DMS 273 treated with DMSO at 0.1 percent for 48 hours (cell line): Measurements from ENCODE around the gene SMYD2.

Source experiments
- DNase-seq: peaks from one replicate; lab custom pipeline; 2025; lab: John Stamatoyannopoulos, UW

Gene SMYD2, protein sequence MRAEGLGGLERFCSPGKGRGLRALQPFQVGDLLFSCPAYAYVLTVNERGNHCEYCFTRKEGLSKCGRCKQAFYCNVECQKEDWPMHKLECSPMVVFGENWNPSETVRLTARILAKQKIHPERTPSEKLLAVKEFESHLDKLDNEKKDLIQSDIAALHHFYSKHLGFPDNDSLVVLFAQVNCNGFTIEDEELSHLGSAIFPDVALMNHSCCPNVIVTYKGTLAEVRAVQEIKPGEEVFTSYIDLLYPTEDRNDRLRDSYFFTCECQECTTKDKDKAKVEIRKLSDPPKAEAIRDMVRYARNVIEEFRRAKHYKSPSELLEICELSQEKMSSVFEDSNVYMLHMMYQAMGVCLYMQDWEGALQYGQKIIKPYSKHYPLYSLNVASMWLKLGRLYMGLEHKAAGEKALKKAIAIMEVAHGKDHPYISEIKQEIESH

GRCh38 chr1:214281021-214281719 is at the start of gene SMYD2:
Gene SMYD2, plus strand, starts transcription at chr1:214281159. Its CDS starts 96 bp downstream, at chr1:214281255.
- DNase-seq: peak; percentile 18

DNA sequence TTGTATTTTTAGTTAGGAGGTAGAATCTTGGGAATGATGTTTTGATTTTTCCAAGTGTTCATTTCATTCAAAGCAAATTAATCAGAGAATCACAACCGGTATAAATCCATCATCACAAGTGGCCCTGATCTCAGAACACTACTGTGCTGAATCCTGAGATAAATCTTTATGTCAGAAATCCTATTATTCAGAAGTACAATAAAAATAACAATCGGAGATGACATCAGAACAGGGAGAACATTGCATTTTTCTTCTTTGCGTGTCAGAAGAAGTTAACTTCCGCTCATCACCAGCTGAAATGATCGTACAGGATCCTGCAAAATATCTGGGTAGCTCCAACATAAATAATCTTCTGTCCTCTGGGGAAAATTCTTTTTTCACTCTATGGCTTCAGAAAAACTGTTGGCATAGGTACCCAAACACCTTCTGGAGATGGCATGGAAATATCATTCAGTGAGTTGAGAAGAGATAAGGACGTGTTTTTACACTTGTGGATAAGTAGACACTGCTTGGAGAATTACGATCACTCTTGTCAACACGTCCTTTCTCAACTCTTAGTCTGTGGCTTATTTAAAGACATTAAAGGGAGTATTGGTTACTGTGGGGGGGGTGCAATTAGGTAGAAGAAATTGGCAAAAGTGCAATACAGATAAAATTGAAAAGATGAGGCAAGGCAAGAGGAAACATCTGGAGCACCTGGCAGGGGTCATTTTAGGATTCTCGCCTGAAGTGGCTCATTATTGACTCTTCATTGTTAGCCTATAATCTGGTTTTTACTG is 46.9 kb upstream of the SMYD2 start:
- no peak for DNase-seq

DNA sequence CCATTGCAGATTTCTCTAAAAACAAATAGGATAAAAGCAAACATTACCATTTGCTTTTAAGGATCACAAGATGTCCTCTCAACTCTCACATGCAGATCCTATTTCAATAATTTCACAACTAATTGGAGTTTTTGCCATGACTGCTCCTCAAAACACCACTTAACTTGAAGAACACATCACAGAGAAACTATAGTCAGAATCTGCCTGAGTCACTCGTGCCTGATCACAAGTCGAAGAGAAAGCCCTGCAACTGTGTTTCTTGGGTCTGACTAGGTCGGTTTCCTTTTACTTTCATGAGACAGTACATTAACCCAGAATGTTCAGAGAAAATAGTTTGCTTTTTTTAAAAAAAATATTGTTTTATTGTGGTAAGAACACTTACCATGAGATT is 46.3 kb upstream of the SMYD2 start:
- DNase-seq: no peak

DNA sequence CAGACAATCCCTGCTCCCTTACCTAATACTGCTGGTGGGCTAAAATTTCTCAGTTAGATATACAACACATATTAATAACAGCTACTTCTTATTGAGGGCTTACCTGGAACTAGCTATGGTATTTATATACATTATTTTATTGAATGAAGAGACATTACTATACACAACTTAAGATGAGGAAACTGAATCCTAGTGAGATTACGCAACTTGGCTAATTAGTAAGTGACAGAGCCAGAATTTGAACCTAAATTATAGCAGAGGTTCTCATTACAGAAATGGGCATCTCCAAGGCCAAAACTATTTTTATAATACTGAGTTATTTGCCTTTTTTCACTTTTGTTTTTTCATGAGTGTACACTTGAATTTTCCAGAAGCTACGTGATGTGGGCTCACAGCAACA is 44.5 kb upstream of the SMYD2 start:
- no peak for DNase-seq

DNA sequence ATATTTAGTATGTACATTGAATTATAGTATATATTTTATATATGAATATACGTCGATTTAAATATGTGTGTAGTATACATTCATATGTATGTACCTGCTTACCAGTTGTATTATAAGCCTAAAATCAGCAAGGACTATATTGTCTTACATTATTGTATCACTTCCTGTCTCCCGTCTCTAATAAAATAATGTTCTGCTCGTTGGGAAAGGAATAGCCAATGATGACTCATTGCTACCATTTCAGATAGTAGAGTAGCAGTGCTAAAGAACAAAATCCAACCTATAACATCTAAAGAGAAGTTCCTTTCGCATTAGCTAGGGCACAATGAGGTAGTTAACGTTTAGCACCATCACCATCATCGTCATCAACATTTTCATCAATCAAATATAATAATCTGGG is 39.9 kb upstream of the SMYD2 start:
- DNase-seq: no peak

GRCh38 chr1:214244252-214244651 is 36.7 kb upstream of the SMYD2 start:
- no peak for DNase-seq

GRCh38 chr1:214244841-214245240 is 36.1 kb upstream of the SMYD2 start:
- no peak for DNase-seq

DNA sequence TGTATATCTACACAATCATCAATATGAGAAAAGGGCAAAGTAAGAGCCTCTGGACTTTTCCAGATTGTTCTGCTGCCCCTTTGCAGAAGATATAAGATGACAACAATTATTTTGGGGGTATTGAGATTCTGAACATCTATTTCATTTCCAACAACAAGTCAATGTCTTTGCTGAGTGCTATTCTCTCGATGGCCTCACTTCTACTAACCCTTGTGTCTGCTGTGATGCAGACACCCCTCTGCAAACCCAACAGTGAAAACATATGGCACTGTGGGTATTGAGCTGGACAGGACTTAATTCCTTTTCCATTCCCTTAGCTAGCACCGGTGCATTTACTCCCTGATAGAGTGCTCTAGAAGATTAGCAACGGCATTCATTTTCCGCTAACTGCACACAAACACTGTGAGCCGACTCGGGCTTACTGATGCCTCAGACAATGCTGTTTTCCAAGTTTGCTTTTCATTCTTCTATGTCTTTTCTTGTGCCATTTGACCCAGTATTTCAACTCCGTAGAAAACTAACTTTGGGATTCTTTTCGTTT is 33.4 kb upstream of the SMYD2 start:
- DNase-seq: no peak

DNA sequence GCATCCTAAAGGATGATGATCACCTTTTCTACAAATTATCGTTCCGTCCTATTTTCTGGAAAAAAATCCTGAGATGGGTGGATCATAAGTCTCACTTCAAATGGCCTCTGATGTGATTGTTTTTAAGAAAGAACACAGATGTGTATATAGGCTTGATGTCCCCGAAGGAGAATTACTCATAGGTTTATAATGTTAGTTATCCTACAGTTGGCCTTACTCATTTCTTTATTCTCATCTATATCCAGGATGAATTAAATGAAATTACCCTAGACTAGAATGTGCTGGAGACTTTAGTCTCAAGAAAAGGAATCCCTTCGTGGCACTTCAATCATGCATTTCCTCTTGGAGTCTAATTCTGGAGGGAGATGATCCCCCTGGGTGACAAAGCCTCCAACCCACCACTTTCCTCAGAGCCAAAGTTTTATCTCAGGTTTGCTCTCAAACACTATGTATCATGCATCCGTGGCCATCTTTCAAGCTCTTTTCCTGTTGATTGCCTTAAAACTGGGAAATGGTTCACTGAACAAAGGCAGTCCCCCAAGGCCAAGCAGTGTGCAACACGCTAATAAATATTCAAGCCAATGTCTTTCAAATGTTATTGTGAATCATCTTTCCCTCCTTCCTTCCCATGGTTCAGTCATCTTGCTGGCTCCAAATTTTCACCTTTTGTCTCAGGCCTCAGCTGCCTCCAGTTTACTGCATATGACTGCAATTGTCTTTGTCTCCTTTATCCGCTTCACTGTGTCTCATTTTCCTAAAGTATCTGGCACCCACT is 32.5 kb upstream of the SMYD2 start:
- DNase-seq: no peak

GRCh38 chr1:214249651-214250050 is 31.3 kb upstream of the SMYD2 start:
- no peak for DNase-seq

- DNase-seq: no peak
Observed at GRCh38 chr1:214251354-214251753, 29.6 kb upstream of the SMYD2 start.

GRCh38 chr1:214255509-214255908 is 25.4 kb upstream of the SMYD2 start:
- DNase-seq: no peak

- DNase-seq: no peak
Observed at GRCh38 chr1:214259353-214259977, 21.5 kb upstream of the SMYD2 start.

DNA sequence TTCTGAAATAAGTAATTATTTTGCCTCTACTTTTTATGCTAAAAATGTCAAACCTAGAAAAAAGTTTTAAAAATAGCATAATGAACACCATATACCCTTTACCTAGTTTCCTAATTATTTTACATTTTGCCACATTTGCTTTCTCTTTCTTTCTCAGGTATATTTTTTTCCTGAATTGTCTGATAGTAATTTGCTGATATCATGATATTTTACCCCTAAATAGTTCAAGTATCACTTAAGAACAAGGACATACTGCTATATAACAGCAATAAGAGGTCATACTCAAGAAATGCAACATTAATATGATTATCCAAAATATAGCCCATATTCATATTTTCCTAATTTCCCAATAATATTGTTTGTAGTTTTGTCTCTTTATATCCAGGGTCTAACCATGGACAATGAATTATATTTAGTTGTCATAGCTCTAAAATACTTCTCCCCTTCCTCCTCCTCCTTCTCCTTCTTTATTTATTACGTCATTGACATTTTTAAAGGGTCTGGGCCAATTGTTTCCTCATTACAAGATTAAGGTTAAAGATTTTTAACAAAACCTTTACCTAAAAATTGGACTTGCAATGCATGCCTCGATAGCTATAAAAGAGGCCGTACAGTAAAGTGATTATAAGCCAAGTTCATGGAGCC is 20.3 kb upstream of the SMYD2 start:
- no peak for DNase-seq

DNA sequence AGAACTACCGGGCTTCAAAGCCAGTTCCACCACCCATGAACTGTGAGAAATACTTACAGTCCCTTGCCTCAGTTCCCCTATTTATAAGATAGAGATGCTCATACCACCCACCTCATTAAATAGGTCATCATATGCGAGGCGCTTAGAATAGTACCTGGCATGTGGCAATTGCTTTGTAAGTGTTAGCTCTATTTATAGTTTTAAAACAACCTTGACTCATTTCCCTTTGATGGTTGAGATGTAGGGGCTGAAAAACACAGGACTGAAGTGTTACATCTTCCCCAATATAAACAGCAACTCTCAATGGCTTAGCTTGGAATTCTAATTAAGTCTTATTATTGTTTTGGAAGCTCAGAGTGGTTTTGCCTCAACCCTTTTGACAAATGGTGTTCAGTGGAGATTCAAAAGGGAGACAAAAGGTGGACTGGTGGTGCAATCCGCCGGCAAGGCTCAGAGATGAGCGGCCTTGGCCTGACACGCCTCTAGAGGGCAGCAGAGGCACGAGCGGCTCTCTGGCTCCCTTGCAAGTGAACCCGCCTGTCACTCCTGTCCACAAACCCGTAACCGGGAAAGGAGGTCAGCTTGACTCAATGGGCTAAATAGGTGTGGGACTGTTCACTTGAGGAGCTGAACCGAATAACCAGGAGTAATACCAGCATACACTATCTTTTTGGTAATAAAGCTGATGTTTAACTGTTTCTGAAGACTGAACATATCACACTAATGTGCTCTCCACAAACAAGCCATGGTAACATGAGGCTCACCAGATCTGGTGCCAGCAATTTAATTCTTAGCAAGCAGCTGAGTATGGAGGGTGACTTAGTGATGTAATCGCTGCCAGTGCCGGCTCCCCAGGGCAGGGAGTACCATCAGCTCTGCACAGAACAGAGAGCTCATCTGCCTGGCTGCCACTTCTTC is 19.5 kb upstream of the SMYD2 start:
- DNase-seq: peak; percentile 85

- DNase-seq: no peak
Observed at GRCh38 chr1:214264196-214264595, 16.8 kb upstream of the SMYD2 start.

DNA sequence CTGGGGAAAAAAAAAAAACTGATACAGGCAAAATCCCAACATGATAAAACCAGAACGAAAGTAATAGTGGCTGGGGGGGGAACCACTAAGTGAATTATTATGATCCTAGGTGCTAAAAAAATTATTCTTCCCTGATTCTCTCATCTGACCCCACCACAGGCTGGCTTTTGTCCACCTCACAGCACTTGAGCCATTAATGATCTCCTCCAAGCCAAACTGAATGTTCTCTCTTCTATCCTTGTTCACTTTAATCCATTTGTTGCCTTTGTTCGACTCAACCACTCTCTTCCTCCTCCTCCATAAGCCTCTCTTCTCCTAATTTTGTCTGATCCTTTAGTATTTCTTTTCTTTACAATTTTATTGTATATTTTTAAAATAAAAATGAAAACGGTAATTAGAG is 16.0 kb upstream of the SMYD2 start:
- no peak for DNase-seq

- DNase-seq: no peak
Observed at GRCh38 chr1:214270097-214270650, 10.8 kb upstream of the SMYD2 start.

- no peak for DNase-seq
Observed at GRCh38 chr1:214271174-214271858, 9.6 kb upstream of the SMYD2 start.
